Measurements from ENCODE around the gene SETD1A. TPM values are rescaled to one million over a fixed set of nuclear protein-coding genes. Genes with fewer than 3 reads are reported as not detected.

Gene SETD1A
- total and polyA plus RNA-seq, 2 of the 8 experiments (the other 6 are each of a cell fraction or from before 2014, with no cell fraction given): 4.8 to 29.0 TPM

GRCh38 chr16:31032736-31033708, 75.5 kb downstream of the SETD1A start, which contains the start of gene STX4 (continued):
- 0 out of 2 replicates have a peak, but pooled peaks have one; percentile 1 for TF ChIP-seq TEAD4 (IDR thresholded peaks at IDR 0.05; ENCODE audit: low read depth, low read length)
- TF ChIP-seq HDAC2 (IDR thresholded peaks at IDR 0.05; ENCODE audit: borderline replicate concordance in 1 of 2, low read depth in 2 of 2, low read length in 2 of 2): peak in 1 of 2 experiments; percentile 76; a peak in 2 of 4 replicates
- no peak for TF ChIP-seq CBX8 (IDR thresholded peaks at IDR 0.05; ENCODE audit: borderline replicate concordance, low read depth, low read length)
- peak; percentile 83; the same call in 1 of the 2 replicates for TF ChIP-seq EGR1 (IDR thresholded peaks at IDR 0.05; ENCODE audit: borderline replicate concordance, low read depth, low read length)
- TF ChIP-seq ATF2 (IDR thresholded peaks at IDR 0.05; ENCODE audit: low read length): peak; percentile 89; the same call in 1 of the 2 replicates
- no peak for TF ChIP-seq SRF (IDR thresholded peaks at IDR 0.05; ENCODE audit: low read depth, low read length)
- no peak for TF ChIP-seq RXRA (IDR thresholded peaks at IDR 0.05; ENCODE audit: insufficient read depth, low read depth, low read length)
- TF ChIP-seq PHF8 (conservative IDR thresholded peaks at IDR 0.05; ENCODE audit: low read depth, low read length): peak; percentile 14; the same call in 1 of the 2 replicates
- TF ChIP-seq CREB1 (IDR thresholded peaks at IDR 0.05): peak; percentile 100

Data from H1 (cell line).